ENCODE data around the gene PCCA. TPM values are rescaled to one million over a fixed set of nuclear protein-coding genes. Genes with fewer than 3 reads are reported as not detected.
"Not testable (repeated sequence)": the region's sequence is repeated elsewhere in the genome, so short reads cannot be mapped to it uniquely, and the experiment has no call there.

Gene PCCA
- total RNA-seq, 1 experiment from 2014 or later = 8.9 TPM

GRCh38 chr13:100148422-100148821, 59.5 kb downstream of the PCCA start:
- H3K4me3 Mint-ChIP-seq (ENCODE audit: low read depth, unreplicated experiment) = no peak overlapping the region
- DNase-seq = no peak
- H3K9me3 Mint-ChIP-seq (ENCODE audit: low read depth, unreplicated experiment) = no peaks in the 10 kb centered on the region

GRCh38 chr13:100149389-100149788, 60.5 kb downstream of the PCCA start:
- no TSS peak for BruUV-seq (replicated peaks)
- H3K9me3 Mint-ChIP-seq (ENCODE audit: low read depth, unreplicated experiment) = no peaks in the 10 kb centered on the region
- DNase-seq = no peak
- no peak overlapping the region for H3K27ac Mint-ChIP-seq (ENCODE audit: unreplicated experiment)
- intact Hi-C loops (cut with micrococcal nuclease; ENCODE audit: unreplicated experiment) = no loop called here
- CTCF ChIA-PET = no interaction called here
- no peaks in the 10 kb centered on the region for H3K4me1 Mint-ChIP-seq (ENCODE audit: low read depth, unreplicated experiment)
- no peaks in the 10 kb centered on the region for H3K27me3 Mint-ChIP-seq (ENCODE audit: unreplicated experiment)
- peaks cover 5% of the 10 kb centered on the region for H3K36me3 Mint-ChIP-seq (ENCODE audit: insufficient read depth, unreplicated experiment)
- no peak for TF ChIP-seq CTCF (IDR thresholded peaks at IDR 0.05; ENCODE audit: unreplicated experiment)
- H3K4me3 Mint-ChIP-seq (ENCODE audit: low read depth, unreplicated experiment) = no peak overlapping the region

More at GRCh38 chr13:100148422-100148821, 59.5 kb downstream of the PCCA start:
- intact Hi-C loops (cut with micrococcal nuclease; ENCODE audit: unreplicated experiment) = no loop called here
- no peak overlapping the region for H3K27ac Mint-ChIP-seq (ENCODE audit: unreplicated experiment)
- CTCF ChIA-PET = no interaction called here
- BruUV-seq (replicated peaks) = no TSS peak
- no peaks in the 10 kb centered on the region for H3K4me1 Mint-ChIP-seq (ENCODE audit: low read depth, unreplicated experiment)
- H3K36me3 Mint-ChIP-seq (ENCODE audit: insufficient read depth, unreplicated experiment) = peaks cover 5% of the 10 kb centered on the region
- no peak for TF ChIP-seq CTCF (IDR thresholded peaks at IDR 0.05; ENCODE audit: unreplicated experiment)
- H3K27me3 Mint-ChIP-seq (ENCODE audit: unreplicated experiment) = no peaks in the 10 kb centered on the region

GRCh38 chr13:100150711-100151110, 61.8 kb downstream of the PCCA start:
- H3K36me3 Mint-ChIP-seq (ENCODE audit: insufficient read depth, unreplicated experiment); BruUV-seq (replicated peaks); H3K9me3 Mint-ChIP-seq (ENCODE audit: low read depth, unreplicated experiment); CTCF ChIA-PET; DNase-seq; H3K4me1 Mint-ChIP-seq (ENCODE audit: low read depth, unreplicated experiment); intact Hi-C loops (cut with micrococcal nuclease; ENCODE audit: unreplicated experiment); H3K27me3 Mint-ChIP-seq (ENCODE audit: unreplicated experiment); H3K4me3 Mint-ChIP-seq (ENCODE audit: low read depth, unreplicated experiment); H3K27ac Mint-ChIP-seq (ENCODE audit: unreplicated experiment): not testable (repeated sequence)

GRCh38 chr13:100154842-100155416, 66.0 kb downstream of the PCCA start:
- no peak for DNase-seq
- CTCF ChIA-PET = no interaction called here
- TF ChIP-seq CTCF (IDR thresholded peaks at IDR 0.05; ENCODE audit: unreplicated experiment) = no peak
- no peaks in the 10 kb centered on the region for H3K9me3 Mint-ChIP-seq (ENCODE audit: low read depth, unreplicated experiment)
- H3K27ac Mint-ChIP-seq (ENCODE audit: unreplicated experiment) = no peak overlapping the region
- no peaks in the 10 kb centered on the region for H3K4me1 Mint-ChIP-seq (ENCODE audit: low read depth, unreplicated experiment)
- no peaks in the 10 kb centered on the region for H3K36me3 Mint-ChIP-seq (ENCODE audit: insufficient read depth, unreplicated experiment)
- no peak overlapping the region for H3K4me3 Mint-ChIP-seq (ENCODE audit: low read depth, unreplicated experiment)
- no TSS peak for BruUV-seq (replicated peaks)
- no peaks in the 10 kb centered on the region for H3K27me3 Mint-ChIP-seq (ENCODE audit: unreplicated experiment)
- intact Hi-C loops (cut with micrococcal nuclease; ENCODE audit: unreplicated experiment) = no loop called here

- no TSS peak for BruUV-seq (replicated peaks)
- CTCF ChIA-PET = interaction anchor here (0.5 kb wide), 1 partner anchor 79 kb away, joined by 3 read pairs; no protein-coding TSS in a partner anchor
- H3K36me3 Mint-ChIP-seq (ENCODE audit: insufficient read depth, unreplicated experiment) = no peaks in the 10 kb centered on the region
- H3K27me3 Mint-ChIP-seq (ENCODE audit: unreplicated experiment) = no peaks in the 10 kb centered on the region
- no peaks in the 10 kb centered on the region for H3K4me1 Mint-ChIP-seq (ENCODE audit: low read depth, unreplicated experiment)
- H3K4me3 Mint-ChIP-seq (ENCODE audit: low read depth, unreplicated experiment) = no peak overlapping the region
- TF ChIP-seq CTCF (IDR thresholded peaks at IDR 0.05; ENCODE audit: unreplicated experiment) = no peak
- H3K27ac Mint-ChIP-seq (ENCODE audit: unreplicated experiment) = no peak overlapping the region
- no peaks in the 10 kb centered on the region for H3K9me3 Mint-ChIP-seq (ENCODE audit: low read depth, unreplicated experiment)
- intact Hi-C loops (cut with micrococcal nuclease; ENCODE audit: unreplicated experiment) = no loop called here
- no peak for DNase-seq
Measured at GRCh38 chr13:100156788-100157187, 67.9 kb downstream of the PCCA start.
